ENCODE results near the gene RAMP3. TPM values are rescaled to one million over a fixed set of nuclear protein-coding genes. Genes with fewer than 3 reads are reported as not detected.

RAMP3 gene
- not detected in 5 replicates for total RNA-seq (2022; extraction: Qiagen RNA extraction; ENCODE audit: low read depth)

DNA sequence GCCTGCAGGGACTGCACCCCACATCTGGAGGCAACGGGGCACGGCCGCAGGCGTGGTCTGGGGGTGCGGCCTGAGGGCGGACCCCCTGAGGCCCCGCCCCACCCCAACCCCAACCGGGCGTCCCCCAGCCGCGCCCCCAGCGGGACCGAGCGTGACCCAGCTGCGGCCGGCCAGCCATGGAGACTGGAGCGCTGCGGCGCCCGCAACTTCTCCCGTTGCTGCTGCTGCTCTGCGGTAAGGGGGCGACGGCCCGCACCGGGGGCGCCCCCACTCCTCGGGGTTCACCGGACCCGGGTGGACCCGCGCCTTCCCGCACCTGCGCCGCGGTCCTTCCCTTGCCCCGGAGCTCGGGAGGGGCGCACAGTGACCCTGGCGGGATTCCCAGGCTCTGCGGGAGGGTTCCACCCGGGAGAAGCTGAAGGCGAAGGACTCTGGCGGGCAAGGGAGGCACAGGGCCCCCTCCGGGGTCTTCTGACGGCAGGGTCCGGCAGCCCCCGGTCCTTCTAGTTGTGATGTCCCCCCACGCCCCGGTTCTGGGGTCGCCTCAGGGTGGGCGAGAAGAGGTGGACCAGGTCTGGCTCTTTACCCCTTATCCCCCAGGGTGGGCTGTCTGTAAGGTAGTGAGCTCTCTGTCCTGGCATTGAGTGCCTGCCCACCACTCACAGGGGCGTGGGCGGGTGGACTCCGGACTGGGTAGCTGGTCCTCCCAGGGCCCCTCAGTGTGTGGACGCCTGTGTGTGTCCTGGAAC, at the start of gene RAMP3:
Gene RAMP3 (plus strand): TSS at position 139 of the 749 bp plus-strand sequence. CDS start 38 bp downstream, at position 177.

DNA sequence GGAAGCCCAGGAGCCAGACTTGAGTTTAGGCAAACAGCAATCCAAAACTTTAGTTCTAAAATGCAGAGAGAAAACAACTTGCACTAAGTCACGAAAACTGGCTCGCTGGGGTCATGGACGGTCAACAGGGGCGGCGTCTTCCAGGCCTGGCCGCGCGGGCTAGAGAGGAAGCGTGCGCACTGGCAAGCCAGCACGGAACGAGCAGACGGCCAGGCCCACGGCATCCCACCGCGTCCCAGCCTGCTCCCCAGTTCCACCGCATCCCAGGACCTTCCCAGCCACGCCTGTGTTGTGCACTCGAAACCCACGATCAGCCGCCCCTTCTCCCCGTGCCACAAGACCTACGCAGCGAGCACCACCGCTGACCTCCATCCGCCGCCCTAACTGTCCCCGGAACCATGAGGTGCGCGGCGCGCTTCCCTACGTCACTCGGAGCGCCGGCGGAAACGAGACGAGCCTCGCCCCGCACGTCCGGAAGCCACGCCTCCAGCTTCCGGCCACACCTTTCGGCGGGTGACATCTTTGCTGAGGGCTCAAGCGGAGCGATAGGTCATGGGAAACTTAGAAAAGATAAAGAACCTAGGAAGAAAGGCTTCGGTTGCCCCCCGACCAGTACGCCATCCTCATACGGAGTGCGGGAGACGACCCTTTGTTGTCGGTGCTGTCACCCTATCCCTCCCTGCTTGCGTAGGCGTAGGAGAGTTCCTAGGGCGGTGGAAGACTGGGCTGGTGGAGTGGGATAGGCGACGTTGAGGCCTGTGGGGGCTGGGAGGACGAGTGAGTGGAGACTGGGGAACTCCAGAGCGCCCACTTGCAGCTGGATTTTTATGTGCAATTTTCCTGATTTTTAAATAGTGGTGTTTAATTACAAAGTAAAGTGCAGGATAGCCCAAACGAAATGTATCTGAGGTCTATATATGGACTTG, 46.0 kb upstream of the RAMP3 start, which contains the start of gene TBRG4:
Gene TBRG4 (minus strand): TSS at position 400 of the 926 bp plus-strand sequence. CDS start 2,460 bp downstream, outside the sequence.

Other genes with a start within 250 kb of the RAMP3 start
- gene MYO1G, start 178.8 kb upstream of the RAMP3 start, total RNA-seq (2022; extraction: Qiagen RNA extraction; ENCODE audit: low read depth), result 0.10 to 0.26 TPM (median 0.17 TPM) in 5 replicates
- gene CCM2, start 157.6 kb upstream of the RAMP3 start, total RNA-seq (2022; extraction: Qiagen RNA extraction; ENCODE audit: low read depth), result 38.5 to 48.2 TPM (median 46.2 TPM) in 5 replicates
- gene NACAD, start 68.8 kb upstream of the RAMP3 start, total RNA-seq (2022; extraction: Qiagen RNA extraction; ENCODE audit: low read depth), result 0.10 to 0.28 TPM (median 0.23 TPM) in 5 replicates
- 106 to 111 TPM (median 110 TPM) in 5 replicates for gene TBRG4, start 46.1 kb upstream of the RAMP3 start, total RNA-seq (2022; extraction: Qiagen RNA extraction; ENCODE audit: low read depth)

Measured in A549 treated with GW870086 at 1 μM for 4 hours (cell line).